ENCODE measurements around the gene ELFN2. TPM values are rescaled to one million over a fixed set of nuclear protein-coding genes. Genes with fewer than 3 reads are reported as not detected.

The ELFN2 gene
- total RNA-seq, 4 donors from 2014 or later, result 0.30 to 0.76 TPM; not detected in 2

GRCh38 chr22:37351232-37351631 lies 76.0 kb downstream of the ELFN2 start:
- intact Hi-C loops (cut with DNase I; ENCODE audit: low total_unique reads), result no loop called here
- no peak for TF ChIP-seq CTCF (IDR thresholded peaks at IDR 0.05)
- TF ChIP-seq POLR2A (IDR thresholded peaks at IDR 0.05), result no peak
- DNase-seq, result no peak
- Histone ChIP-seq H3K36me3 (no peaks in the 10 kb centered on the region), H3K27ac (no peak overlapping the region), H3K9me3 (no peaks in the 10 kb centered on the region), H3K27me3 (no peaks in the 10 kb centered on the region), H3K4me1 (peaks cover 0 to 3% of the 10 kb centered on the region in 2 donors), H3K4me3 (no peak overlapping the region)

- intact Hi-C loops (cut with DNase I; ENCODE audit: low total_unique reads), result no loop called here
- no peaks in the 10 kb centered on the region for H3K9me3 ChIP-seq
- DNase-seq, result no peak
- H3K27me3 ChIP-seq, result no peaks in the 10 kb centered on the region
- H3K27ac ChIP-seq, result no peak overlapping the region
- TF ChIP-seq POLR2A (IDR thresholded peaks at IDR 0.05) (no peak), CTCF (IDR thresholded peaks at IDR 0.05) (no peak)
- peaks cover 0 to 10% of the 10 kb centered on the region in 2 donors for H3K4me1 ChIP-seq
- H3K36me3 ChIP-seq, result no peaks in the 10 kb centered on the region
- no peak overlapping the region for H3K4me3 ChIP-seq
Observed at GRCh38 chr22:37349043-37349814, 78.0 kb downstream of the ELFN2 start.

GRCh38 chr22:37346505-37346895 lies 80.8 kb downstream of the ELFN2 start:
- no peak overlapping the region for H3K4me3 ChIP-seq
- H3K36me3 ChIP-seq, result no peaks in the 10 kb centered on the region
- H3K27ac ChIP-seq, result no peak overlapping the region
- DNase-seq, result no peak
- H3K4me1 ChIP-seq, result peaks cover 0 to 10% of the 10 kb centered on the region in 2 donors
- intact Hi-C loops (cut with DNase I; ENCODE audit: low total_unique reads), result no loop called here
- TF ChIP-seq CTCF (IDR thresholded peaks at IDR 0.05) (no peak), POLR2A (IDR thresholded peaks at IDR 0.05) (no peak)
- H3K9me3 ChIP-seq, result no peaks in the 10 kb centered on the region
- no peaks in the 10 kb centered on the region for H3K27me3 ChIP-seq

GRCh38 chr22:37345863-37346504 lies 81.3 kb downstream of the ELFN2 start:
- no peaks in the 10 kb centered on the region for H3K9me3 ChIP-seq
- H3K4me1 ChIP-seq, result peaks cover 0 to 10% of the 10 kb centered on the region in 2 donors
- DNase-seq, result peak in 1 of 2 donors; percentile 28
- H3K27me3 ChIP-seq, result no peaks in the 10 kb centered on the region
- H3K4me3 ChIP-seq, result no peak overlapping the region
- H3K36me3 ChIP-seq, result no peaks in the 10 kb centered on the region
- no peak for TF ChIP-seq CTCF (IDR thresholded peaks at IDR 0.05)
- TF ChIP-seq POLR2A (IDR thresholded peaks at IDR 0.05), result no peak
- intact Hi-C loops (cut with DNase I; ENCODE audit: low total_unique reads), result no loop called here
- no peak overlapping the region for H3K27ac ChIP-seq

- intact Hi-C loops (cut with DNase I; ENCODE audit: low total_unique reads), result no loop called here
- H3K27ac ChIP-seq, result no peak overlapping the region
- TF ChIP-seq POLR2A (IDR thresholded peaks at IDR 0.05), result no peak
- no peak for TF ChIP-seq CTCF (IDR thresholded peaks at IDR 0.05)
- no peaks in the 10 kb centered on the region for H3K36me3 ChIP-seq
- H3K27me3 ChIP-seq, result no peaks in the 10 kb centered on the region
- DNase-seq, result no peak
- H3K9me3 ChIP-seq, result no peaks in the 10 kb centered on the region
- H3K4me1 ChIP-seq, result peaks cover 0 to 10% of the 10 kb centered on the region in 2 donors
- no peak overlapping the region for H3K4me3 ChIP-seq
Observed at GRCh38 chr22:37344735-37345449, 82.4 kb downstream of the ELFN2 start.
